ENCODE measurements around the gene MDFIC. TPM values are rescaled to one million over a fixed set of nuclear protein-coding genes. Genes with fewer than 3 reads are reported as not detected.

MDFIC gene
- total and polyA plus RNA-seq, 10 donors, result 22.1 to 97.3 (median 50.8) TPM

DNA sequence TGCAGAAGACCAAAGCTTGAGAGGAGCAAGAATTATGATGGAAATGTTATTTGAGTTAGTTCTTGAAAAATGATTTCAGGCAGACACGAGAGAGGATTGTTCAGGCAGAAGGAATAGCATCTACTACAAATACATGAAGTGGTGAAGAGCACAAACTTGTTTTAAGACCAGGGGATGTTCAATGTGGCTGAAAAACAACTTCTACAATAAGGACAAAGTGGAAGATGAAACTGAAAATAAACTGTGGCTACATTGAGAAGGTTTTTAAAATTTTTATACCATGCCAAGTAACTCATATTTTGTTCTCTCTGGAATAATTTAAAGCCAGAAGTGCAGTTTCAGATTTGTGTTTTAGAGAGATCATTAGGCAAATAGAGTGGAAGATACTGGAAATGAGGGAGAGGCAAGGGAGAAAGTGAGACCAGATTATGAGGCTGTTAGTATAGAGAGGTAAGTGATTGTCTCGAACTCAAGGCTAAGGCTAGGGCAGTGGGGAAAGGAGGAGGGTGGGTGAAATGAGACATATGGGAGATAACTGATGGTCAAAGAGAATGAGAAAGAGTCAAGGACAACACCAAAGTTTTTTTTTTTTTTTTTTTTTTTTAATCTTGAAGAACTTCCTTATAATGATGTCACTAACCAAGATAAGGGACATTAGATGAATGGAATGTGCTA lies 115.4 kb downstream of the MDFIC start:
- Histone ChIP-seq H3K9me3 (no peaks in the 10 kb centered on the region), H3K4me3 (no peak overlapping the region), H3K36me3 (no peaks in the 10 kb centered on the region), H3K27ac (peak overlapping the region in 1 of 8 donors; percentile 5), H3K27me3 (replicated peaks in 1 of 7) (no peaks in the 10 kb centered on the region), H3K4me1 (peaks cover 0 to 4% (median 0%) of the 10 kb centered on the region in 6 donors)
- TF ChIP-seq POLR2A (IDR thresholded peaks at IDR 0.05) (no peak), POLR2AphosphoS5 (IDR thresholded peaks at IDR 0.05) (no peak)
- no peak for DNase-seq
- 75 to 84% (median 77%) methylated on average over 2 of the region's 2 CpGs for WGBS, 5 donors
- intact Hi-C loops (cut with DNase I; ENCODE audit: low total_unique reads), result no loop called here

DNA sequence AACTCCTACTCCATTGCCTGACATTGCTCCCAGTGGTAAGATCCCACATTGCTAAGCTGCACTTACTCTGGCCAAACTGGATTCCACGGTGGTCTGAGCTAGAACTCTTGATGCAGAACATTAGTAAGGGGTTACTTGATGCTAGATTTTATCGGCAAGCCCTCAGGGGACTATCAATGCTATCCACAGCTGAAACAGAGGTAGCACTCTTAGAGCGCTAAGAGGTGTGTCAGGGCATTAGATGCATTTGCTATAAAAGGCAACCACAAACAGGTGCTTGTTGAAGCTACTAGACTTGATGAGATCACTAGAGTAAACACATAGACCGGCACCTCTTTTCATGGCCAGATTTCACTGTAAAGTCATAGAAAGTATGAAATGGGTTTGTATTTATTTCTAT lies 116.3 kb downstream of the MDFIC start:
- WGBS, 5 donors, result 87 to 98% (median 94%) methylated on average over 4 of the region's 4 CpGs
- no peak for DNase-seq
- Histone ChIP-seq H3K36me3 (no peaks in the 10 kb centered on the region), H3K9me3 (no peaks in the 10 kb centered on the region), H3K27ac (no peak overlapping the region), H3K4me1 (peaks cover 0 to 4% (median 0%) of the 10 kb centered on the region in 6 donors), H3K4me3 (no peak overlapping the region), H3K27me3 (replicated peaks in 1 of 7) (no peaks in the 10 kb centered on the region)
- intact Hi-C loops (cut with DNase I; ENCODE audit: low total_unique reads), result no loop called here
- TF ChIP-seq, protein P1, sequence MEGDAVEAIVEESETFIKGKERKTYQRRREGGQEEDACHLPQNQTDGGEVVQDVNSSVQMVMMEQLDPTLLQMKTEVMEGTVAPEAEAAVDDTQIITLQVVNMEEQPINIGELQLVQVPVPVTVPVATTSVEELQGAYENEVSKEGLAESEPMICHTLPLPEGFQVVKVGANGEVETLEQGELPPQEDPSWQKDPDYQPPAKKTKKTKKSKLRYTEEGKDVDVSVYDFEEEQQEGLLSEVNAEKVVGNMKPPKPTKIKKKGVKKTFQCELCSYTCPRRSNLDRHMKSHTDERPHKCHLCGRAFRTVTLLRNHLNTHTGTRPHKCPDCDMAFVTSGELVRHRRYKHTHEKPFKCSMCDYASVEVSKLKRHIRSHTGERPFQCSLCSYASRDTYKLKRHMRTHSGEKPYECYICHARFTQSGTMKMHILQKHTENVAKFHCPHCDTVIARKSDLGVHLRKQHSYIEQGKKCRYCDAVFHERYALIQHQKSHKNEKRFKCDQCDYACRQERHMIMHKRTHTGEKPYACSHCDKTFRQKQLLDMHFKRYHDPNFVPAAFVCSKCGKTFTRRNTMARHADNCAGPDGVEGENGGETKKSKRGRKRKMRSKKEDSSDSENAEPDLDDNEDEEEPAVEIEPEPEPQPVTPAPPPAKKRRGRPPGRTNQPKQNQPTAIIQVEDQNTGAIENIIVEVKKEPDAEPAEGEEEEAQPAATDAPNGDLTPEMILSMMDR (IDR thresholded peaks at IDR 0.05 in 8 of 11, conservative IDR thresholded peaks at IDR 0.05 in 3 of 11), result no peak
- TF ChIP-seq POLR2A (IDR thresholded peaks at IDR 0.05) (no peak), POLR2AphosphoS5 (IDR thresholded peaks at IDR 0.05) (no peak)

DNA sequence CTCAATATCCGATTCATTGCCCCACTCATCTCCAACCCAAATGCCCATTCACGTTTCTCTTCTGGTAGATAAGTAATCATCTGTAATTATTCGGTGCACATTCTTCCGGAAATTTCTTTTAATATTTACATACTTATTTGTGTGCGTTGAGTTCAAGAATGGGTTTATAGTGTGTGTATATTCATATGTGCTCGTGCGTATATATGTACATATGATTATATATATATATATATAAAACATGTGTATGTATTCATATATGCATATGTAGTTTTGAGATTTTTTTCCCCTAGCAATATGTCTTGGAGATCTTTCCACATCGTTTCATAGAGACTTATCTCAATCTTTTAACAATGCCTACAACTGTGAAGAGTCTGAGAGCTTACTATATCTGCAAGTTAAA lies 118.2 kb downstream of the MDFIC start:
- no peak overlapping the region for H3K4me3 ChIP-seq
- H3K9me3 ChIP-seq, result no peaks in the 10 kb centered on the region
- H3K36me3 ChIP-seq, result no peaks in the 10 kb centered on the region
- no peak for TF ChIP-seq POLR2A (IDR thresholded peaks at IDR 0.05)
- TF ChIP-seq POLR2AphosphoS5 (IDR thresholded peaks at IDR 0.05), result no peak
- TF ChIP-seq, protein P1 (IDR thresholded peaks at IDR 0.05 in 8 of 11, conservative IDR thresholded peaks at IDR 0.05 in 3 of 11), result no peak
- intact Hi-C loops (cut with DNase I; ENCODE audit: low total_unique reads), result no loop called here
- H3K27ac ChIP-seq, result no peak overlapping the region
- H3K27me3 ChIP-seq (replicated peaks in 1 of 7), result no peaks in the 10 kb centered on the region
- 77 to 93% (median 83%) methylated on average over 8 of the region's 8 CpGs for WGBS, 5 donors
- peaks cover 0 to 4% (median 0%) of the 10 kb centered on the region in 6 donors for H3K4me1 ChIP-seq
- DNase-seq, result no peak

DNA sequence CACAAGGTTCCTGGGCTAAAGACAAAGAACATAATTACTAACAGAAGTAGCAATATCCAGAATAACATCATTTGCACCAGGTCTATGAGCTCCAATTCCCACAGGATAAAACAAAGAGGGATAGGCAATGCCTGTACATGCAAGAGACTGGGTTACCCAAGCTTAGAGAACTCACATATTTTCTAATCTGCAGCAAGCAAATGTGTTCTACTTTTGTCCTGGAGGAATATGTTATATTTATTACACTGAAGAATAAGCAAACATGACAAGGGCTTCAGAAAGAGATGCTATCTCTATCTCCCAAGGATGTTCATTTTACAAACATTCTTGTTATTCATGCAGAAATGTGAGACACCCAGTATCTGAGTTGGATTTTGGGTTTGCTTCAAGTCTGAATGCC lies 118.6 kb downstream of the MDFIC start:
- no peak for DNase-seq
- H3K36me3 ChIP-seq, result no peaks in the 10 kb centered on the region
- no peaks in the 10 kb centered on the region for H3K27me3 ChIP-seq (replicated peaks in 1 of 7)
- H3K27ac ChIP-seq, result no peak overlapping the region
- H3K4me1 ChIP-seq, result peaks cover 0 to 4% (median 0%) of the 10 kb centered on the region in 6 donors
- no peak overlapping the region for H3K4me3 ChIP-seq
- intact Hi-C loops (cut with DNase I; ENCODE audit: low total_unique reads), result no loop called here
- no peak for TF ChIP-seq POLR2A (IDR thresholded peaks at IDR 0.05)
- TF ChIP-seq, protein P1 (IDR thresholded peaks at IDR 0.05 in 8 of 11, conservative IDR thresholded peaks at IDR 0.05 in 3 of 11), result no peak
- TF ChIP-seq POLR2AphosphoS5 (IDR thresholded peaks at IDR 0.05), result no peak
- no peaks in the 10 kb centered on the region for H3K9me3 ChIP-seq
